ENCODE results near the gene TSGA10.

DNA sequence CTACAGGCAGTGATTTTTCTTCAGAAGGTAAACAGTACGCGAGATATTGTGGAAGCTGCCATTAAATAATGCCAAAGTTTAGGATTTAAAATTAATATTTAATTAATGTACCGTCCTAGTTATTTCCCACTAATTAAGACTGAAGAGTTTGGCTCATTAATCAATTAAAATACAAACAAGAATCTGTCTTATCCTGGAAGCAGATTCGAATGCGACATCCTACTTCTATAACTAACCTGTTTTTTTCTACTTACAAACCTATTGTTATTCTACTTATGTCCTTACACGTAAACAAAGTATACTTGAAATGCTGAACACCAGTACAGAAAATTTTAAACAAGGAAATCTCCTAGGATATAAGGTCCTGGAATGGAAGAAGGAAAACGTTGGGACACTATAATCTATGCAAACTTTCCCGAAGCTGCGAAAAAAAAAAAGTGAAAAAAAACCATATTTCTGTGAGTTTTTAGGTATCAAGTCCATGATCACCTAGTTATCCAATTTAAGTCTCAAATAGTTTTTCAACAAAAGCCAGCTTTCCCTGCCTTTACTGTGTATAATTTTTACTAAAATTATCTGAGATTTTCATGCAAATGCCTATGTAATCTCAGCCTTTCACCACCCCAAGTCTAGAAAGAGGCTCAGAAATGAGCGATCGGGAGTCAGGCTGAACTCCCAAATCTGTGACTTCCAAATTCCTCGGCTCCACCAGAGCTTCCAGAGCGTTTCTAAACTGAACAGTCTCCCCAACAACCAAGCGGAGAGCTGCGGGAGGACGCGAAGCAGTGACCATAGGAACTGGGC, 14.5 kb downstream of the TSGA10 start:
- TF ChIP-seq POLR2AphosphoS5 (IDR thresholded peaks at IDR 0.05; ENCODE audit: low read depth, low read length), result no peak
- TF ChIP-seq, protein P1, sequence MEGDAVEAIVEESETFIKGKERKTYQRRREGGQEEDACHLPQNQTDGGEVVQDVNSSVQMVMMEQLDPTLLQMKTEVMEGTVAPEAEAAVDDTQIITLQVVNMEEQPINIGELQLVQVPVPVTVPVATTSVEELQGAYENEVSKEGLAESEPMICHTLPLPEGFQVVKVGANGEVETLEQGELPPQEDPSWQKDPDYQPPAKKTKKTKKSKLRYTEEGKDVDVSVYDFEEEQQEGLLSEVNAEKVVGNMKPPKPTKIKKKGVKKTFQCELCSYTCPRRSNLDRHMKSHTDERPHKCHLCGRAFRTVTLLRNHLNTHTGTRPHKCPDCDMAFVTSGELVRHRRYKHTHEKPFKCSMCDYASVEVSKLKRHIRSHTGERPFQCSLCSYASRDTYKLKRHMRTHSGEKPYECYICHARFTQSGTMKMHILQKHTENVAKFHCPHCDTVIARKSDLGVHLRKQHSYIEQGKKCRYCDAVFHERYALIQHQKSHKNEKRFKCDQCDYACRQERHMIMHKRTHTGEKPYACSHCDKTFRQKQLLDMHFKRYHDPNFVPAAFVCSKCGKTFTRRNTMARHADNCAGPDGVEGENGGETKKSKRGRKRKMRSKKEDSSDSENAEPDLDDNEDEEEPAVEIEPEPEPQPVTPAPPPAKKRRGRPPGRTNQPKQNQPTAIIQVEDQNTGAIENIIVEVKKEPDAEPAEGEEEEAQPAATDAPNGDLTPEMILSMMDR (IDR thresholded peaks at IDR 0.05), result no peak

Data from Panc1 (cell line).